Occipital lobe (tissue), 2 donors: ENCODE results near the gene DMD. TPM values are rescaled to one million over a fixed set of nuclear protein-coding genes. Genes with fewer than 3 reads are reported as not detected.

Experiments
- DNase-seq: peaks from one replicate; lab custom pipeline; 2025; lab: John Stamatoyannopoulos, UW
- total RNA-seq: library from RNA; depleted of rRNA; stranded (reverse); fragments of >200 nt; gene quantifications from one replicate; pipeline ENCODE4 v1.2.3, GENCODE V29; 2014

DMD gene
- total RNA-seq, 1 donor from 2014 or later = 78.5 TPM

- DNase-seq = no peak
Measured at GRCh38 chrX:31747411-31747810, 1463.9 kb downstream of the DMD start.

GRCh38 chrX:31743004-31743403 is 1468.3 kb downstream of the DMD start:
- DNase-seq = no peak

DNA sequence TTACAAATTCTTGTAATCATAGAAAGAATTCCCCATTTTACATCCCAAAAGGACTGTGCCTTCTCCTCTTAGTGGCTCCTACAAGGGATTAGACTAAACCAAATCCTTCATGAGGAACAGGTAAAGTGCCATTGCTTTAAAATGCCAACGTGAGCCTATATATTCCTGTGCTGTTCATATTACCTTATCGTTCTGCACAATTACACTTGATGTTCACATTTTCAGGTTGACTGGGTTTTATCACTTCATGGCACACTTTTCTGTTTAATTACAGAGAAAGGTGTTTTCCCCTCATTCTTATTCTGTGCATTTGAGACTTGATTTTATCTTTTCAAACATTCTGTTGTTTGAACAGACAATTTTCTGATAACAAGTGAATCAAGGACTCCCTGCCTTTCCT is 1493.9 kb downstream of the DMD start:
- no peak for DNase-seq

DNA sequence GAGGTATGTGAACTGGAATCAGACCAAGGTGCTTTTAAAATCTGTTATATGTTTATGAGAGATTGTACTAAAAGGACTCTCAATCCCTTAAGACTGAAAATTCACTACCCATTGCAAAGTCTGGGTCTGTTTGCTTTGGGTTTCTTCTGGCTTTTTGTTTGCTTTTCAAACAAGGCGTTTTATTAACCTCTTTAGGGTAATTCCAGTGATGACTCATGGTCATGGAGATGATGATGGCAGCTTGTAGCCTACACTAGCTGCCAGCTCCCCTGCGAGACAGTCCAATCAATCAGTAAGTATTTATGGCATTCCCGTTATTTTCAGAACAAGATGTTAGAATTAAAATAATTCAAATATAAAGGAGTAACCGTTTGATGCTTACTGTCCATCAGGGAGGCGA is 1495.7 kb downstream of the DMD start:
- no peak for DNase-seq

DNA sequence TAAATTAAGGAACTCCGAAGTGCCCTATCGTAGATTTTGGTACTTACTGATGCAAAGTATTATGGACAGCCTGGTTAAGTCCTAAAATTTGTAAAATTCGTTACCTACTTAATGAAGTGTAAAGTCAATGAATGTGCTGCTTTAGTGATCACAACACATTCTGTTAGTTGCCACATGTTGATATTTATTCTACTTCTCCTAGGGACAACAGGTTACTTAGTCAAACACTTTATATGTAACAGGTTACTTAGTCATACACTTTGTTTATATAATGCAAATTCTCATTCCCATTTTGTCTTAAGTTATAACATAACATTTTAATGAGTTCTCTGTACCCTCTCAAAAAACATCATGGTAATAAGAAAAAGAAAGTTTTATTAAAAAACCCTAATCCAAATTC is 1496.6 kb downstream of the DMD start:
- DNase-seq = no peak

GRCh38 chrX:31713120-31713519 is 1498.2 kb downstream of the DMD start:
- no peak for DNase-seq

DNA sequence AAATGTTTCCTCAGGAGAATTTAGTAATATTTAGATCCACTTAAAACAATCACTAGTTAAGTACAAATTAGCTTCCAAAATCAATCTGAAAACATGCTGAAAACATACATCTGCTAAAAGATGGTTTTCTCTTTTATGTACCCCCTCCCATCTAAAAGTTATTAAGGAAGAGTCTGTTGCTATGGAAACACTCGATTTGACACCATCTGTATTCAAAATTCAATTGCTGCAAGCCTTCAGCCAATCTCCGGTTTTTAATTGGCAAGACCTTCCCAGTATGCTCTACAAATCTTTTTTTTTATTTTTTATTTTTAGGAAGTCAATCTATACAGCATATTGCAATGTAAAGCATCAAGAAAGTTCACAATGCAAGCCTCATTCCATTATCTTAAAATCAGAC is 1500.2 kb downstream of the DMD start:
- no peak for DNase-seq

GRCh38 chrX:31708116-31708515 is 1503.2 kb downstream of the DMD start:
- no peak for DNase-seq

GRCh38 chrX:31706466-31706865 is 1504.9 kb downstream of the DMD start:
- no peak for DNase-seq

DNA sequence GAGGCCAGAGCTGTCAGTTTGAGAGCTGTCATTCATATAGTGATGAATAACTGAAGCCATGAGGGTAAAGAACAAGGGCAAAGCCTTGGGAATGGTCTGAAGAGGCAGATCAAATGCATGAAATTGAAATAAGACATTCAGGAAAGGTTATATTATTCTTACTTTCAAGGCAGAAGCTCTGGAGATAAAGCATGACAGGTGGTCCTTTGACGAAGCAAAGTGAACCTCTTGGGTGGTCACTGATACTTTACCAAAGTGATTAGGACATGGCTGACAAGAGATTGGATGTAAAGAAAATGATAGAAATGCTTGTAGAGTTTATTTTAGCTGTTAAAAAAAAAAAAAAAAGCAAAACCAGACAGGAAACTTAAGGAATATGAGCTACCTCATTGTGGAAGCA is 1505.5 kb downstream of the DMD start:
- no peak for DNase-seq

- DNase-seq = no peak
Measured at GRCh38 chrX:31704938-31705337, 1506.4 kb downstream of the DMD start.

DNA sequence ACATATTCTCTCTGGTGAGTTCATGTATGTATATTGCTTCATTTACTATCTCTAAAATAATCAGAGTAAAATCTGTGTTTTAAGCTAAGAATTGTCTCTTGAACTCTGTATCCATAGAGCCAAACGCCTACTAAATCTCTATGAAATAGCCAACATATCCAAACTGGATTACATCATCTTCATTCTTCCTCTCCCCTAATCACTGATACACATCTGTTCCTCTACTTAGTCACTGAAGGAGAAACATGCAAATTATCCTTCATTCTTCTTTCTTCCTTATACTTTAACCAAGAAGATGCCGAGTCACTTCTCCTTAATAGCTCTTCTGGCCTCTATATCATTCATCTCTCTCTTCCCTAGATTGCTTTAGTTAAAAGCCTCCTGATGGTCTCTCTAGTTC is 1509.1 kb downstream of the DMD start:
- DNase-seq = no peak

DNA sequence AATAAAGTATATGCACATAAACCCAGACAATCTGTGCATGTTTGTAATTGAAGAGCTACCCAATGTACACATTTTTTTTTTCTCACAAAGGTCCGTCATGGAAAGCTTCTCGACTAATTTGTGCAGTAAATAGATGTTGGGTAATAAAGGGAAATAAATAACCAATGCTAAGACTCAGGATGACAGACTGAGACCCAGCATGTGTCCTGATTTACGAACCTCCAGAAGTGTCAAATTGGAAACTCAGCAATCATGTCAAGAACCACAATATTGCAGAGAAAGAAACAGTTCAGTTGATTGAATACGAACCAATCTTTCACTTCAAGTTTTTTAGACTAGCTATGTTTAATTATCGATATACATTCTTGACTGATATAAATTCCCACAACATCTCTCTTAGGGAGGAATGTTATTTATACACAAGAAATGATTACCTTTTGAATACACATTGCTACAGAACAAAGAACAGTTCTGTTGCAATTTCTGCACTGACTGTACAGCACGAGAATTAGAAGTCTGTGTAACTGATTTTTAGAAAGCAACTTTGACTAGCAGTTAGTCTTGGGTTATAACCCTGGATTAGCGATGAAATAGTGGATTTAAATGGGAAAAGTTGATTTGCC is 1513.9 kb downstream of the DMD start:
- DNase-seq = no peak

DNA sequence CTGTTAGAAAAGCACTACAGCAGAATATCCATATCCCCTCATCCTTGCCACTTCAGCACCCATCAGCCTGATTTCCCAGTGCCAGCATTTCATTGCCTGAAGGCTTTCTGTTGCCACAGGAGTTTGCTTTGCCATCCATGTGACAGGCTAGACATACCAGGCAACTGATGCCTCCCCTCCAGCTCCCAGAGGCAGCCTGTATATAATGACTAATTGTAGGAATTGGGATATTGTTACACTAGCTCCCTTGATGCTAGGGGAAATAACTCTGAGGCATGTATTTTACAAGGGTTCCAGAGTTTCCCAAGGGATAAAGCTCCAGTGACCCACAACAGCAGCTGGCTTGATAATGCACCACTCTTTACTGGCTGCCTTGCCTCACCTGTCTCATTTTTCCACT is 1531.5 kb downstream of the DMD start:
- DNase-seq = no peak

GRCh38 chrX:31670245-31670644 is 1541.1 kb downstream of the DMD start:
- DNase-seq = no peak

DNA sequence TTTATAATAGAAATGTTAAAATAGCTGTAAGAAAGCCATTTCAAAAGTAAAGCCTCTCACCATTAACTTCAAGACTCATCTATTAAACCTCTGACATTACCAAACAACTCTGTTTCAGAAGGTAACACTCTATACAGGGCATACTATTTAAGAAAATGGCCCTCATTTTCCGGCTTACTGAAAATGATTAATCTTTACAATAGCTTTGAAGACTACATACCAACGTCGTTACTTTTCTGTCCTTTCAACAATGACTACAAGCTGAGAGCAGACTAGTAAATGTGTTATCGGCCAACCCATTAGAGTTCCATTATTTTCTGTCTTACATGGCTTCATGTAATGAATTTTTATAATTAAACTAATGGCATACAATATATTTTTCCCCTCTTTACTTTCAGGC is 1545.9 kb downstream of the DMD start:
- DNase-seq = no peak

DNA sequence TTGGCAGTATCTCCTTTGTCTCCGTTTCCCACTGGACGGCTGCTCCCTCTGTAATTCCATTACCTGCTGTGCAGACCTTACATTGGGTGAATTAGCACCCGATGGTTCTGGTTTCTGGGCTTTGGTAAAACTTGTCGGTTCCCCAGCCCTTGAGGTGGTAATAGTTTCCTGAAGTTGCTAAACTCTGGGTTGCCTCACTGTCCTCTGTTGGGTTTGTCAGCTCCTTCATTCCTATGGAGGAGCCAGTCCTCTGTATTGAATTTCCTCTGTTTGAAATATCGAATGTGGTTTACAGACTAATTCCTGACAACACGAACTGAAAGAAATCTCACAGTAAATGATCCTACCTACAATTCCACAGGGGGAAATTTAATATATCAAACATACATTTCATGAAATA is 1548.2 kb downstream of the DMD start:
- no peak for DNase-seq

DNA sequence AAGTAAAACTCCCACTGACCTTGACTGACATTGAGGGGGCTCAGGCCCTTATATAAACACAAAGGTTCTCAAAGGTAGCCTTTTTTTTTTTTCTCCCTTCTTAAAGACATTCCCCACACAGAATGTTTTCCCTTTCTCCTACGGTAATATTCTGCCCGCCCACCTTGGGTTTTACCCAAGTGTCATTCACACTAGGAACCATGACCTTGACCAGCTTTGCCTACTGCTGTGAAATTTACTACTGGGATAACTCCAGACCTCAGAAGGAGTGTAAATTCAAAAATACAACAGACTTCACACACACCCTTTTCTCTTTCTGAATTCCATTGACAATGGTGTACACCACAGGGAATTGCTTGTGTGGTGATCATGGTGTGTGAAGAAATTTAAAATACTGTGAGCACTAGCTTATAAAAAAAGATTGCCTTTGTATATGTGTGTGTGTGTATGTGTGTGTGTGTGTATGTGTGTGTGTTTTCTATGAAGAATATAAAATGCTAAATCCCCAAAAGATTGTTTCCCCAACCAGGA is 1550.0 kb downstream of the DMD start:
- no peak for DNase-seq

DNA sequence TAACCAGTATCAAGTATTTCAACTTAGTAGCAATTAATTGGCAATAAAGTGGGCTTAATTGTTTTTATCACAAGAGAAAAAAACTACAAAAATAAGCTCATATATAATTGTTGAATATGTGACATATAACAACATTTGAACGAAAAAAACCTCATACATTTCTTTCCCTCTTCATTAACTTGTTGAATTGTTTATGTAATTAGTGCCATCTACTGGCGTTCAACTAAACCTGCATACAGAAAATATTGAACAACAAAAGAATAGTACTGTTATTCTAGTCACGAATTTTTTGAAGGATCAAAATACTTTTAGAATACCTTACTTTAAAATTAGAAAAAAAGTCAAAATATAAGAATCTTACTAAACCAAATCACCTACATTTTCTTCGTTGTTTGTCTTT is 1553.0 kb downstream of the DMD start:
- no peak for DNase-seq

DNA sequence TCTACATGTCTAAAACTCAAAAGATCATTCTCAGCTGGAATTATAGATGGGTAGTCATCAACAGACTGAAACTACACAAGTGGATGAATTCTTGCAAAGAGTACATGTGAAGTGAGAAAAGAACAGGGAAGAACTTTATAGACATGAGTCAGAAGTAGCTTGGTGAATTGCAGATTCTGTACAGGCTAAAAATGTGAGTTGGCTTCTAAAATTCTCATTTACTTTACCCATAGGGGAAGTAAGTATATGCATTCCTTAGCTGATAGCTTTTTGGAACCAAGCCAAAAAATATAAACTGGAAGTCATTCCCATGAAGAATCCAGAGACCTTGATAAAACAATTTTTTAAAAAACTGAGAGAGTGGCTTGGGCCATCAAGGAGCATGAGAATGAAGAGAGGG is 1555.3 kb downstream of the DMD start:
- DNase-seq = no peak

GRCh38 chrX:31653422-31653821 is 1557.9 kb downstream of the DMD start:
- no peak for DNase-seq

GRCh38 chrX:31652650-31653049 is 1558.7 kb downstream of the DMD start:
- no peak for DNase-seq

DNA sequence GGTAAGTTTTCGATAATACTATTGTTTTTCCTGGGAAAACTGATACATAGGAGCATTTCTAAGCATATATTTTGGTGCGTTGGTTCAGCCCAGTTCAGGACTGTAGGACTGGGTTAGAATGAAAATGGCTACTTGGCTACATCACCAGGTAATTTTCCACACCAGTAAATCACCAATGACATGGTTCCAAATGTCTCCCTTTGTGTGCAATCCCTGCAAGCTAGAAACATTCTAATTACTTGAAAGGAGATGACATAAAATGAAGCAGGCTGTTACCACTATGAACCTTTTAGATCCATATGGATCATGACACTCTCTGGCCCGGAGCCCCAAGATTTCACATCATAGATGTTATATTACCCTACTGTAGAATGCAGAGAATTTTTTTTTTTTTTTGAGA is 1562.1 kb downstream of the DMD start:
- DNase-seq = no peak

DNA sequence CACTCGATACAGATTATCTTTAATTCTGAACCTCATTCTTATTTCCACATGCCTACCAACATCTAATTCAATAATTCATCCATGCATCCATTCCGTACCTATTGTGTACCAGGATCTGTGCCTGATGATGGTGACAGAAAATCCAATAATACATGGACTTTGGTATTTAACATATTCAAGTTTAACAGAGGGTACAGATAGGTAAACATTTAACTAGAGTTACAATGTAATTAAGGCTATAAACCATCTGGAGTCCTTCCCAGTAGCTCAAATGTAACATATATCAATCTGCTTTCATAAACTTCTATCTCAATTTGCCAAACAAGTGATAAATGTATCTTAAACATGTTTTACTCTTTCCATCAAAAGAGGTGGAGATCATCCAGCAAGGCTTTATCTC is 1578.0 kb downstream of the DMD start:
- no peak for DNase-seq
